ENCODE results near the gene STAC3. TPM values are rescaled to one million over a fixed set of nuclear protein-coding genes. Genes with fewer than 3 reads are reported as not detected.
A peak's percentile ranks its signal among the peaks of the same experiment; 100 is the strongest.

The STAC3 gene
- total and polyA plus RNA-seq, 9 of the 15 experiments (the other 6 are each of a cell fraction or from before 2014, with no cell fraction given): 0.45 to 6.4 (median 3.3) TPM

DNA sequence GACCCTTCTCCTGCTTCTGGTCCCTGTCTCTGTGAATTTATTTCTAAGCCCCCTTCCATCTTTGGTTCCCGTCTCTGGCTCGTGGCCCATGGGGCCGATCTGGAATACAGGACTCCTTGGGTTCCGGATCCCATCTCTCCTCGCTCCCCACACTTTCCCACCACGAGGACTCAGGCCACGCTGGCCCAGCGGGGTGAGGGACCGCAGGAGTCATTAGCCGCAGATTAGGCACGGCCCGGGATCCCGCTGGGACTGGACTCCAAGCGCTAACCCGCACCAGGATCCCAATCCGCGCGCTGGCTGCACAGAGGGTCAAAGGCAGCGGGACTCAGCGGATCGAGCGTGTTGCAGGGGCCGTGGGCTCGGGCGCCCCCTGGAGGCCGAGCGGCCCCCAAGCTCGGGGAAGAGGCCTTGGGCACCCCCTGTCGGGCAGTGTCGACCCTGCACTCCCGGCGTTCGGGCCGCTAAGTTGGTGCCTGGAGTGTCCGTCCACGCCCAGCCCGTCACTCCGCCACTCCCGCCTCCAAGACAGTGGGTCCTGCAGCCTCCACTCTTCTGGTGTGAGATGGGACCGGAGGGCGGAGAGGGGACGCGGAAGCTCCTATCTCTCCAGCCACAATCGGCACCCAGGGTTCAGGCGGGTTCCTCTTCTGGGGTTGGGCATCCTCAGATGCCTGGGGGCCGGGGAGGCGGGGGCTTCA, 12.0 kb downstream of the STAC3 start (continued):
- peak; percentile 81 for TF ChIP-seq GABPB1 (CRISPR knock-in tag; IDR thresholded peaks at IDR 0.05)
- TF ChIP-seq NEUROD1 (IDR thresholded peaks at IDR 0.05; ENCODE audit: borderline replicate concordance, low read depth, low read length, partially characterized antibody): peak; percentile 42
- TF ChIP-seq, protein P1, sequence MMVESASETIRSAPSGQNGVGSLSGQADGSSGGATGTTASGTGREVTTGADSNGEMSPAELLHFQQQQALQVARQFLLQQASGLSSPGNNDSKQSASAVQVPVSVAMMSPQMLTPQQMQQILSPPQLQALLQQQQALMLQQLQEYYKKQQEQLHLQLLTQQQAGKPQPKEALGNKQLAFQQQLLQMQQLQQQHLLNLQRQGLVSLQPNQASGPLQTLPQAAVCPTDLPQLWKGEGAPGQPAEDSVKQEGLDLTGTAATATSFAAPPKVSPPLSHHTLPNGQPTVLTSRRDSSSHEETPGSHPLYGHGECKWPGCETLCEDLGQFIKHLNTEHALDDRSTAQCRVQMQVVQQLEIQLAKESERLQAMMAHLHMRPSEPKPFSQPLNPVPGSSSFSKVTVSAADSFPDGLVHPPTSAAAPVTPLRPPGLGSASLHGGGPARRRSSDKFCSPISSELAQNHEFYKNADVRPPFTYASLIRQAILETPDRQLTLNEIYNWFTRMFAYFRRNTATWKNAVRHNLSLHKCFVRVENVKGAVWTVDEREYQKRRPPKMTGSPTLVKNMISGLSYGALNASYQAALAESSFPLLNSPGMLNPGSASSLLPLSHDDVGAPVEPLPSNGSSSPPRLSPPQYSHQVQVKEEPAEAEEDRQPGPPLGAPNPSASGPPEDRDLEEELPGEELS (CRISPR knock-in tag; IDR thresholded peaks at IDR 0.05; ENCODE audit: borderline replicate concordance): 0 out of 2 replicates have a peak, but pooled peaks have one; percentile 36
- TF ChIP-seq ARNT (IDR thresholded peaks at IDR 0.05): no peak
- 0 out of 2 replicates have a peak, but pooled peaks have one; percentile 20 for TF ChIP-seq POLR2H (tag; IDR thresholded peaks at IDR 0.05; ENCODE audit: low read depth)
- TF ChIP-seq CTBP1 (IDR thresholded peaks at IDR 0.05; ENCODE audit: borderline replicate concordance): peak; percentile 93
- TF ChIP-seq, protein P2, sequence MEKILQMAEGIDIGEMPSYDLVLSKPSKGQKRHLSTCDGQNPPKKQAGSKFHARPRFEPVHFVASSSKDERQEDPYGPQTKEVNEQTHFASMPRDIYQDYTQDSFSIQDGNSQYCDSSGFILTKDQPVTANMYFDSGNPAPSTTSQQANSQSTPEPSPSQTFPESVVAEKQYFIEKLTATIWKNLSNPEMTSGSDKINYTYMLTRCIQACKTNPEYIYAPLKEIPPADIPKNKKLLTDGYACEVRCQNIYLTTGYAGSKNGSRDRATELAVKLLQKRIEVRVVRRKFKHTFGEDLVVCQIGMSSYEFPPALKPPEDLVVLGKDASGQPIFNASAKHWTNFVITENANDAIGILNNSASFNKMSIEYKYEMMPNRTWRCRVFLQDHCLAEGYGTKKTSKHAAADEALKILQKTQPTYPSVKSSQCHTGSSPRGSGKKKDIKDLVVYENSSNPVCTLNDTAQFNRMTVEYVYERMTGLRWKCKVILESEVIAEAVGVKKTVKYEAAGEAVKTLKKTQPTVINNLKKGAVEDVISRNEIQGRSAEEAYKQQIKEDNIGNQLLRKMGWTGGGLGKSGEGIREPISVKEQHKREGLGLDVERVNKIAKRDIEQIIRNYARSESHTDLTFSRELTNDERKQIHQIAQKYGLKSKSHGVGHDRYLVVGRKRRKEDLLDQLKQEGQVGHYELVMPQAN (IDR thresholded peaks at IDR 0.05; ENCODE audit: borderline replicate concordance): no peak
- TF ChIP-seq ZBED1 (IDR thresholded peaks at IDR 0.05): no peak
- no peak for TF ChIP-seq HEY1 (CRISPR knock-in tag; IDR thresholded peaks at IDR 0.05; ENCODE audit: borderline replicate concordance)
- TF ChIP-seq TBL1XR1 (IDR thresholded peaks at IDR 0.05; ENCODE audit: low read length in 2 of 2): 0 out of 4 replicates have a peak, but pooled peaks of 1 of the 2 experiments have one; percentile 62
- TF ChIP-seq, protein P3, sequence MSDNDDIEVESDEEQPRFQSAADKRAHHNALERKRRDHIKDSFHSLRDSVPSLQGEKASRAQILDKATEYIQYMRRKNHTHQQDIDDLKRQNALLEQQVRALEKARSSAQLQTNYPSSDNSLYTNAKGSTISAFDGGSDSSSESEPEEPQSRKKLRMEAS (CRISPR knock-in tag; IDR thresholded peaks at IDR 0.05): peak; percentile 83
- TF ChIP-seq, protein P4, sequence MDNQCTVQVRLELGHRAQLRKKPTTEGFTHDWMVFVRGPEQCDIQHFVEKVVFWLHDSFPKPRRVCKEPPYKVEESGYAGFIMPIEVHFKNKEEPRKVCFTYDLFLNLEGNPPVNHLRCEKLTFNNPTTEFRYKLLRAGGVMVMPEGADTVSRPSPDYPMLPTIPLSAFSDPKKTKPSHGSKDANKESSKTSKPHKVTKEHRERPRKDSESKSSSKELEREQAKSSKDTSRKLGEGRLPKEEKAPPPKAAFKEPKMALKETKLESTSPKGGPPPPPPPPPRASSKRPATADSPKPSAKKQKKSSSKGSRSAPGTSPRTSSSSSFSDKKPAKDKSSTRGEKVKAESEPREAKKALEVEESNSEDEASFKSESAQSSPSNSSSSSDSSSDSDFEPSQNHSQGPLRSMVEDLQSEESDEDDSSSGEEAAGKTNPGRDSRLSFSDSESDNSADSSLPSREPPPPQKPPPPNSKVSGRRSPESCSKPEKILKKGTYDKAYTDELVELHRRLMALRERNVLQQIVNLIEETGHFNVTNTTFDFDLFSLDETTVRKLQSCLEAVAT (IDR thresholded peaks at IDR 0.05): peak in 1 of 2 experiments; percentile 96; a peak in 2 of 4 replicates
- TF ChIP-seq, protein P5, sequence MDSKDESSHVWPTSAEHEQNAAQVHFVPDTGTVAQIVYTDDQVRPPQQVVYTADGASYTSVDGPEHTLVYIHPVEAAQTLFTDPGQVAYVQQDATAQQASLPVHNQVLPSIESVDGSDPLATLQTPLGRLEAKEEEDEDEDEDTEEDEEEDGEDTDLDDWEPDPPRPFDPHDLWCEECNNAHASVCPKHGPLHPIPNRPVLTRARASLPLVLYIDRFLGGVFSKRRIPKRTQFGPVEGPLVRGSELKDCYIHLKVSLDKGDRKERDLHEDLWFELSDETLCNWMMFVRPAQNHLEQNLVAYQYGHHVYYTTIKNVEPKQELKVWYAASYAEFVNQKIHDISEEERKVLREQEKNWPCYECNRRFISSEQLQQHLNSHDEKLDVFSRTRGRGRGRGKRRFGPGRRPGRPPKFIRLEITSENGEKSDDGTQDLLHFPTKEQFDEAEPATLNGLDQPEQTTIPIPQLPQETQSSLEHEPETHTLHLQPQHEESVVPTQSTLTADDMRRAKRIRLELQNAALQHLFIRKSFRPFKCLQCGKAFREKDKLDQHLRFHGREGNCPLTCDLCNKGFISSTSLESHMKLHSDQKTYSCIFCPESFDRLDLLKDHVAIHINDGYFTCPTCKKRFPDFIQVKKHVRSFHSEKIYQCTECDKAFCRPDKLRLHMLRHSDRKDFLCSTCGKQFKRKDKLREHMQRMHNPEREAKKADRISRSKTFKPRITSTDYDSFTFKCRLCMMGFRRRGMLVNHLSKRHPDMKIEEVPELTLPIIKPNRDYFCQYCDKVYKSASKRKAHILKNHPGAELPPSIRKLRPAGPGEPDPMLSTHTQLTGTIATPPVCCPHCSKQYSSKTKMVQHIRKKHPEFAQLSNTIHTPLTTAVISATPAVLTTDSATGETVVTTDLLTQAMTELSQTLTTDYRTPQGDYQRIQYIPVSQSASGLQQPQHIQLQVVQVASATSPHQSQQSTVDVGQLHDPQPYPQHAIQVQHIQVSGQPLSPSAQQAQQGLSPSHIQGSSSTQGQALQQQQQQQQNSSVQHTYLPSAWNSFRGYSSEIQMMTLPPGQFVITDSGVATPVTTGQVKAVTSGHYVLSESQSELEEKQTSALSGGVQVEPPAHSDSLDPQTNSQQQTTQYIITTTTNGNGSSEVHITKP (IDR thresholded peaks at IDR 0.05; ENCODE audit: partially characterized antibody): no peak
- TF ChIP-seq SMAD4 (CRISPR knock-in tag; conservative IDR thresholded peaks at IDR 0.05): peak; percentile 15; the same call in 1 of the 2 replicates
- TF ChIP-seq TGIF2 (CRISPR knock-in tag; IDR thresholded peaks at IDR 0.05): no peak
- peak; percentile 55 for TF ChIP-seq BCOR (IDR thresholded peaks at IDR 0.05)
- no peak for TF ChIP-seq ZNF780A (CRISPR knock-in tag; IDR thresholded peaks at IDR 0.05)
